PC-3 (cell line): ENCODE data around the gene FRZB. TPM values are rescaled to one million over a fixed set of nuclear protein-coding genes. Genes with fewer than 3 reads are reported as not detected.

Source experiments
- ATAC-seq: fragments of 200-7000 bp; cut with Tn5 transposase; 2 replicates; pipeline ENCODE4 v1.9.1; 2020; ENCODE audit warnings: mild to moderate bottlenecking, moderate library complexity
- BruUV-seq: library from RNA; stranded (reverse); fragments of 400-500 nt; replicated peaks from 2 replicates; lab custom pipeline; 2021; lab: Mats Ljungman, UMichigan
- CTCF ChIA-PET: fragments of 300-600 bp; sonication (Branson Sonifier 250); formaldehyde crosslinking; loops from one replicate; lab custom pipeline; 2022; ENCODE audit warnings: antibody characterized with exemption; lab: Charles Lee
- POLR2A ChIA-PET: fragments of 300-600 bp; sonication (Branson Sonifier 250); formaldehyde crosslinking; loops from one replicate; lab custom pipeline; 2022; ENCODE audit warnings: antibody characterized with exemption; ENCODE audit not compliant: unreplicated experiment; lab: Charles Lee
- DNase-seq: peaks from one replicate; pipeline ENCODE4 v3.0.0-alpha.2; 2015
- H2AFZ ChIP-seq: fragments of 300-600 bp; sonication (generic); 2 replicates; pipeline ENCODE4 v1.6.0; 2016; ENCODE audit warnings: antibody characterized with exemption, low read length
- H3F3A ChIP-seq: fragments of 300-600 bp; sonication (generic); one replicate; pipeline ENCODE4 v1.6.0; 2017; ENCODE audit warnings: antibody characterized with exemption, low read length, control low read depth, mild to moderate bottlenecking; ENCODE audit not compliant: unreplicated experiment
- H3K27ac ChIP-seq: fragments of 300-600 bp; sonication (generic); 2 replicates; pipeline ENCODE4 v1.5.1; 2016; ENCODE audit warnings: mild to moderate bottlenecking, low read length
- H3K27me3 ChIP-seq: fragments of 300-600 bp; sonication (generic); 2 replicates; pipeline ENCODE4 v1.6.1; 2016; ENCODE audit warnings: low read length, mixed read lengths
- H3K36me3 ChIP-seq: fragments of 300-600 bp; sonication (generic); 2 replicates; pipeline ENCODE4 v1.6.1; 2016; ENCODE audit warnings: low read depth, mixed run types, low read length, mixed read lengths
- H3K4me1 ChIP-seq: fragments of 300-600 bp; sonication (generic); 2 replicates; pipeline ENCODE4 v1.5.1; 2016; ENCODE audit warnings: low read length; ENCODE audit not compliant: insufficient read depth
- H3K4me2 ChIP-seq: fragments of 300-600 bp; sonication (generic); 2 replicates; pipeline ENCODE4 v1.6.0; 2016; ENCODE audit warnings: low read length
- H3K4me3 ChIP-seq: fragments of 300-600 bp; sonication (generic); 2 replicates; pipeline ENCODE4 v1.5.1; 2016; ENCODE audit warnings: mild to moderate bottlenecking, low read length, mixed read lengths
- H3K79me2 ChIP-seq: fragments of 300-600 bp; sonication (generic); 2 replicates; pipeline ENCODE4 v1.6.1; 2017; ENCODE audit warnings: low read length, mixed read lengths
- H3K9ac ChIP-seq: fragments of 300-600 bp; sonication (generic); 2 replicates; pipeline ENCODE4 v1.6.0; 2016; ENCODE audit warnings: mild to moderate bottlenecking, low read length
- H3K9me2 ChIP-seq: fragments of 300-600 bp; sonication (generic); replicated peaks from 2 replicates; pipeline ENCODE4 v1.6.1; 2016; ENCODE audit warnings: mixed run types, low read length, mixed read lengths
- H3K9me3 ChIP-seq: fragments of 300-600 bp; sonication (generic); 2 replicates; pipeline ENCODE4 v1.6.1; 2016; ENCODE audit warnings: low read length, mixed read lengths
- H4K20me1 ChIP-seq: fragments of 300-600 bp; sonication (generic); 2 replicates; pipeline ENCODE4 v1.6.1; 2016; ENCODE audit warnings: low read length, mixed read lengths
- CTCF ChIP-seq: fragments of 300-600 bp; sonication (generic); conservative IDR thresholded peaks from 2 replicates; pipeline ENCODE4 v1.5.1; 2017; ENCODE audit warnings: antibody characterized with exemption, low read depth, mild to moderate bottlenecking, low read length
- EZH2 ChIP-seq: fragments of 300-600 bp; sonication (generic); IDR thresholded peaks from one replicate; pipeline ENCODE4 v1.6.1; 2017; ENCODE audit warnings: antibody characterized with exemption, mild to moderate bottlenecking, low read length; ENCODE audit not compliant: unreplicated experiment
- EZH2phosphoT487 ChIP-seq: fragments of 300-600 bp; sonication (generic); IDR thresholded peaks from 2 replicates; pipeline ENCODE4 v1.6.1; 2018; ENCODE audit warnings: mild to moderate bottlenecking, antibody characterized with exemption, low read length, borderline replicate concordance
- intact Hi-C: fragments of 100-400 bp; cut with micrococcal nuclease; formaldehyde crosslinking; loops from 2 replicates; pipeline ENCODE4 v1.9.0; 2023
- total RNA-seq: library from RNA; depleted of rRNA; stranded (reverse); fragments of >200 nt; gene quantifications from 2 replicates; pipeline ENCODE4 v1.2.3, GENCODE V29; 2014

The FRZB gene
- total RNA-seq, 1 experiment from 2014 or later = 0.11 TPM

GRCh38 chr2:182852801-182853200 is 13.6 kb downstream of the FRZB start:
- Histone ChIP-seq H3K79me2 (no peaks in the 10 kb centered on the region), H3K4me3 (no peak overlapping the region), H3K4me1 (no peaks in the 10 kb centered on the region), H3K4me2 (no peak overlapping the region), H4K20me1 (no peaks in the 10 kb centered on the region), H3K27me3 (no peaks in the 10 kb centered on the region), H3K9me3 (no peaks in the 10 kb centered on the region), H3F3A (no peaks in the 10 kb centered on the region), H2AFZ (no peak overlapping the region), H3K36me3 (no peaks in the 10 kb centered on the region), H3K27ac (no peak overlapping the region), H3K9ac (no peak overlapping the region), H3K9me2 (no peaks in the 10 kb centered on the region)
- ATAC-seq (no peak), DNase-seq (no peak)
- TF ChIP-seq CTCF (no peak), EZH2phosphoT487 (no peak), EZH2 (no peak)
- POLR2A ChIA-PET = no interaction called here
- intact Hi-C loops = no loop called here
- no TSS peak for BruUV-seq
- CTCF ChIA-PET = no interaction called here

- CTCF ChIA-PET = interaction anchor here (0.6 to 0.7 kb wide), 2 partner anchors 11 to 86 kb away, joined by 3 to 4 read pairs; no protein-coding TSS in a partner anchor
- no peak for ATAC-seq
- TF ChIP-seq EZH2 = no peak
- TF ChIP-seq CTCF = no peak
- no peak for TF ChIP-seq EZH2phosphoT487
These were observed 14.3 kb downstream of the FRZB start for GRCh38 chr2:182852090-182852489.

DNA sequence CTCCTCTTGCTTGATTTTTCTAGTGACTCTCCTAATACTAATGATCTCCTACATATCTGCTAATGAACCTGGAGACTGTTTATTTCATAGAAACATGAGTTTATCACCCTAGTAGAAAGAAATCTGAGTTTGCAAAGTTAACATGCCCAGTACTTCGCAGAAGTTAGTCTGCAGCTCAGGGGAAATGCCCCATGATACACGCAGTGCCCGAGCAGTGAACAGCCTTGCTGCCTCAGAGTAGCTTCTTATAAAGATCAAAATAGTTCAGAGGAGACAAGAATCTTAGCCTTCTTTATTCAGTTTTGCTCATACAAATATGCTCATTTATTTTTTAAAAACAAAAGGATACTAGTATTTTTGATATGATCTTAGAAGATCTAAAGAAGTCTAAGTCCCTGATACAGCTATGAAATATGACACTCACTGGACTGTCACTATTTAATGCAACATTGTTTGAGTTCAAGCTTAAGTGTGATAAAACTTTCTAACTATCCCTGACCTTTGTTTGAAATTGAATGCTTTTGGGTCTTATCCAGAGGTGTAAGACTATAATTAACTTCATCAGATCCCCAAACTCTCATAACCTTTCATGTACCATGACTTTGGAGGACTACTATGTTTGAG is 20.5 kb downstream of the FRZB start:
- 0 out of 2 replicates have a peak, but pooled peaks cover 4% of the 10 kb centered on the region for H4K20me1 ChIP-seq
- H3K79me2 ChIP-seq = no peaks in the 10 kb centered on the region
- no peaks in the 10 kb centered on the region for H3K36me3 ChIP-seq
- no peak overlapping the region for H3K4me3 ChIP-seq
- no peak overlapping the region for H3K9ac ChIP-seq
- intact Hi-C loops = no loop called here
- CTCF ChIA-PET = interaction anchor here (0.6 kb wide), 1 partner anchor 192 kb away, joined by 3 read pairs; the partner anchor contains the start of gene NCKAP1
- no TSS peak for BruUV-seq
- H3K9me2 ChIP-seq = no peaks in the 10 kb centered on the region
- ATAC-seq (peak; percentile 54), DNase-seq (no peak)
- H3K27me3 ChIP-seq = peaks cover 18% of the 10 kb centered on the region
- no peak overlapping the region for H3K27ac ChIP-seq
- TF ChIP-seq CTCF (no peak), EZH2 (no peak), EZH2phosphoT487 (no peak)
- H3K4me2 ChIP-seq = no peak overlapping the region
- no peaks in the 10 kb centered on the region for H3K9me3 ChIP-seq
- no peaks in the 10 kb centered on the region for H3K4me1 ChIP-seq
- H2AFZ ChIP-seq = no peak overlapping the region
- H3F3A ChIP-seq = no peaks in the 10 kb centered on the region
- POLR2A ChIA-PET = no interaction called here

More at GRCh38 chr2:182852090-182852489, 14.3 kb downstream of the FRZB start:
- H3K27me3 ChIP-seq = no peaks in the 10 kb centered on the region
- H3K4me3 ChIP-seq = no peak overlapping the region
- no peaks in the 10 kb centered on the region for H4K20me1 ChIP-seq
- BruUV-seq = no TSS peak
- no peaks in the 10 kb centered on the region for H3K9me2 ChIP-seq
- no peak overlapping the region for H3K9ac ChIP-seq
- H3K4me1 ChIP-seq = no peaks in the 10 kb centered on the region
- H3K79me2 ChIP-seq = no peaks in the 10 kb centered on the region
- H3K9me3 ChIP-seq = no peaks in the 10 kb centered on the region
- H3K27ac ChIP-seq = no peak overlapping the region
- H3K36me3 ChIP-seq = no peaks in the 10 kb centered on the region
- peak; percentile 20 for DNase-seq
- no peak overlapping the region for H2AFZ ChIP-seq
- H3F3A ChIP-seq = no peaks in the 10 kb centered on the region
- no peak overlapping the region for H3K4me2 ChIP-seq
- POLR2A ChIA-PET = no interaction called here
- intact Hi-C loops = no loop called here
